ENCODE measurements around the gene ACSF3.

Gene ACSF3

GRCh38 chr16:89192956-89193575 is 99.4 kb downstream of the ACSF3 start:
- peak; percentile 79 for DNase-seq

- DNase-seq: no peak
Observed at GRCh38 chr16:89193576-89194293, 100.1 kb downstream of the ACSF3 start.

GRCh38 chr16:89194340-89195311 is 101.0 kb downstream of the ACSF3 start:
- DNase-seq: no peak

GRCh38 chr16:89195521-89196171 is 102.0 kb downstream of the ACSF3 start:
- no peak for DNase-seq

GRCh38 chr16:89197033-89197632 is 103.5 kb downstream of the ACSF3 start:
- DNase-seq: no peak

- DNase-seq: no peak
Observed at GRCh38 chr16:89197633-89198416, 104.2 kb downstream of the ACSF3 start.

GRCh38 chr16:89198417-89199240 is 105.0 kb downstream of the ACSF3 start:
- no peak for DNase-seq

GRCh38 chr16:89199241-89200123 is 105.8 kb downstream of the ACSF3 start:
- no peak for DNase-seq

GRCh38 chr16:89200124-89200849 is 106.6 kb downstream of the ACSF3 start, which contains the start of gene SLC22A31:
SLC22A31 (minus strand) TSS chr16:89200537; CDS start chr16:89200501, 36 bp downstream.
- no peak for DNase-seq

- DNase-seq: no peak
Observed at GRCh38 chr16:89200850-89201411, 107.3 kb downstream of the ACSF3 start.

GRCh38 chr16:89201439-89202377 is 108.1 kb downstream of the ACSF3 start:
- peak; percentile 87 for DNase-seq

GRCh38 chr16:89202422-89203215 is 109.0 kb downstream of the ACSF3 start:
- no peak for DNase-seq
